GM18867 (cell line): ENCODE results near the gene SBF2.
"Not testable (repeated sequence)": the region's sequence is repeated elsewhere in the genome, so short reads cannot be mapped to it uniquely, and the experiment has no call there.

Experiments
- ATAC-seq: cut with Tn5 transposase; IDR thresholded peaks from one replicate; pipeline ENCODE4 v1.9.1; 2021; ENCODE audit warnings: mild to moderate bottlenecking, moderate library complexity; ENCODE audit not compliant: unreplicated experiment

SBF2 gene

DNA sequence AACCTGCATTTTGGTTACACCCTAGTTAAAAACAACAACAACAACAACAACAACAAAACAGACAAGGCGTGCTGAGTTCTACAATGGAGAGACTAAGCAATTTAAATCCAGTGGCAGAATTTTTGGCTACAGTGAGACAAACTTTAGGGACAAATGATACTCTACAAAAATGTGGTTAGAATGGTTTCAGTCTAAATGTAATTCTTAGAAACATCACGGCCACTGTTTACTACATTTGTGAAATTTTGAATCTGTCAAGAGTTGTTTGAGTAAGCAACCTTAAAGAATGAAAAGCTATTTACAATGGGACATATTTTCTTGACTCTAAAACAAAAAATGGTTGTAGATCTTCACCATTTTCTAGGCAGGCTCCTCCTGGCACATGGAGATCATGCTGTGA is 370.7 kb downstream of the SBF2 start:
- no peak for ATAC-seq

DNA sequence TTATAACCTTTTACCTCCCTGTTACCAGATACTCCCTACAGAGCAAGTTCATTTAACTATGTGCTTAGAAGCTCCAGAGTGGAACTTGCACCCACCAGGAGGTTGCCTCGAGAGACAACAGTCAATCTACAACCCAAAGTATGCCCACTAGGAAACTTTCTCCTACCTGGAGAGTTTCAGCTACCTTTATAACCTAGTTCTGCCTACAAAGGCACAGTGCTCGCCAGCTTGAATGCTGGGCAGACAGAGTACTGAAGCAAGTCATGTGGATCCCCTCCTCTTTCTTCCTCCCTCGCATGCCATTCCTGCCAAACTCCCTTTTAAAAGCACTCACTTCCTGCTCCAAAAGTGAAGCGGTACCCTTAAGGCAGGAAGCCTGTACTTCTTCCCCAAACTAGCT is 371.2 kb downstream of the SBF2 start:
- no peak for ATAC-seq

DNA sequence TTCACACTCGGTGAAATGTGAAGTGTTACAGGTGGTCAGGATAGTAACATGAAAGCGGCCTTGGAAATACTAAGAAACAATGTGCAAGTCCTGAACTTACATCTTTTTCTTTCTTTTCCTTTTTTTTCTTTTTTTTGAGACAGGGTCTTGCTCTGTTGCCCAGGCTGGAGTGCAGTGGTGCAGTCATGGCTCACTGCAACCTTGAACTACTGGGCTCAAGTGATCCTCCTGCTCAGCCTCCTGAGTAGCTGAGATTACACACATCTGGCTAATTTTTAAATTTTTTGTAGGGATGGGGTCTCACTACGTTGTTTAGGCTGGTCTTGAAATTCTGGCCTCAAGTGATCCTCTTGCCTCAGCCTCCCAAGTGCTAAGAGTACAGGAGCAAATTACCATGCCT is 377.5 kb downstream of the SBF2 start:
- no peak for ATAC-seq

GRCh38 chr11:9914064-9914463 is 380.0 kb downstream of the SBF2 start:
- no peak for ATAC-seq

GRCh38 chr11:9905960-9906791 is 387.8 kb downstream of the SBF2 start:
- no peak for ATAC-seq

DNA sequence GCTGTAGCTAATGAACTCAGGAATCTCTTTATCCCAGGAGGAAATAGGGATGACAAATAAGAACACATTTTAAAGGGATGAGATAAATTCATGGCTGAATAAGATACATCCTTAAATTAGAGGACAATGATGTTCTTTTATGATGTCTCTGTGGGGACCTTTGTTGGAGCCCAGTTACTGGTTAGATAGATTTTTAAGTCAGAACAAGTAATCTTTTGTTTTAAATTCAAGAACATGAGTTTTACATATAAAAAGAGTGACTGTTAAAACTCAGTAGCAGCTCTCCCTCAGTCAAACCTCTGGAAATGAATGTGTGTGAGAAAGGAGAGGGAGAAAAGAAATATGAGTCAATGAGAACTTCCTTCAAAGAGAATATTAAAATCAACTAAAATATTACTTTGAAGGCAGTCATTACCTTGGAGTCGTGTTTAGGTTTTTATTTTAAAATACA is 388.5 kb downstream of the SBF2 start:
- ATAC-seq, result no peak

DNA sequence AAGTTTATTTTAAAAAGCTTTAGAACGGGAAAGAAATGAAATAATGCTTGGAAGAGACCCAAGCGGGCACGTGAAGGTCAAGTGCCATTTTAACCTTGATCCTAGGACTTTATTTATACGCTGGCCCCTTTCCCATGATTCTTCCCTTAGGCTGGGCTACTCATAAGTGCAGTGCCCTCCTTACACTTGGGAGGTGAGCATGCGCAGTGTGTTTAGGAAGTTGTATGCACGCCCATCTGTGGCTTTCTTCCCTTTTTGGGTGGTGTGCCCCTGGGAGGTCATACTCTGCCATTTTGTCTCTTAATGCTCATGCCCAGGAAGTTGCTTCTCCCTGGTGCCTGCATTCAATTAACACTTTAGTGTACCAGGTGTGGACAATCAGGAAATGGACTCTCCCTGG is 390.4 kb downstream of the SBF2 start:
- ATAC-seq, result no peak

DNA sequence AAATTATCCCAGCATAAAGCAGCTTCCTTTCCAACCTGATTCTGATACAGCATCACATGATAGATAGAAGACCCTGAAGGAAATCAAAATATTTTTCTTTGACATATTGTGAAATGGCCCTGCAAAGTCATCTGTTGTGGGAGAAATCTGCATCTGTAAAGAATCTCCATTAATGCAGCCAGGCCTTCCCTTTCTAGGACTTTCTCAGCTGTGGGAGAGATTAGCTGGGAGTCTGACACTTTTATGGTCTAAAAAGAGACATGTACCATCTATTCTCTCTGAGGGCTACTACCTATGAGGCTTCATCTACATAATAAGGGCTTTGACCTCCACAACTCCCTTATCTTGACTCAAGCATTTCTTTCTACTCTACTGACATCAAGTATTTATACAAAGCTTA is 392.1 kb downstream of the SBF2 start:
- ATAC-seq, result no peak

- ATAC-seq, result not testable (repeated sequence)
Observed at GRCh38 chr11:9900253-9900652, 393.8 kb downstream of the SBF2 start.

GRCh38 chr11:9899676-9900075 is 394.3 kb downstream of the SBF2 start:
- no peak for ATAC-seq

GRCh38 chr11:9896902-9897301 is 397.1 kb downstream of the SBF2 start:
- ATAC-seq, result no peak

DNA sequence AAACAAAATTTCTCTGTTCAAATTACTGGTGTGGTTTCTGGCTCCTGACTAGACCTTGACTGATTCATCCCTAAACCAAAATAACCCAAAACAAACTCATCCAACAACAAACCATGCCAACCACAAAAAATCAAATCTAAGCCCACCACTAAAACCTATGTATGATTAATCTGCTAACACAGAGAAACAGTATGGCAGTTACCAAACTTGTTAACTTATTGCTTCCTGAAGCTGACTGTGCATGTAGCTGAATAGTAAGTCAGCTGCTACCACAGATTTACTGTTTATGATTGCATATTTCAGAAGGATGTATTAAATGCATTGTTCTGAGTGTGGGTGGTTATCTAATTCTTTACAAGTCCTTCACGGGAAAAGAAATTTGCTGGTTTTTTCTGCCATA is 399.0 kb downstream of the SBF2 start:
- no peak for ATAC-seq

DNA sequence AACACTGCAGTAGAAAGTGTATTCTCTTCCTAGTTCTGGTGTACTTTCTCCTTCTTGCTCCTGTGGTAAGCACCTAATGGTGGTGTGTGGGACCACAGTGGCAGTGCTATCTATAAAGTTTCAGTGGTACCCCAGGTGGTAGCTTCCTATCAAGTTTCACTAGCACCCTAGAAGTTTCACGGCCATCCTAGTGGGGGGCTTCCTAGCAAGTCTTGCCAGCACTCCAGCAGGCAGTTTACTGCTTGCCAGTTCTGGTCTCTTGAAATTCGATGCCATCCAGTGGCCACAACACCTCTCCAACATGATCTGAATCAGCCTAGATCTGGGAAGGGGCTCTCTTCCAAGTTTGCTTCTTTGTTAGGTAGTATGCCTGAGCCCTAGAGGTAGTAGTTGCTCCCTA is 400.5 kb downstream of the SBF2 start:
- ATAC-seq, result no peak

GRCh38 chr11:9888938-9889337 is 405.1 kb downstream of the SBF2 start:
- ATAC-seq, result no peak

- ATAC-seq, result no peak
Observed at GRCh38 chr11:9887472-9887871, 406.5 kb downstream of the SBF2 start.

DNA sequence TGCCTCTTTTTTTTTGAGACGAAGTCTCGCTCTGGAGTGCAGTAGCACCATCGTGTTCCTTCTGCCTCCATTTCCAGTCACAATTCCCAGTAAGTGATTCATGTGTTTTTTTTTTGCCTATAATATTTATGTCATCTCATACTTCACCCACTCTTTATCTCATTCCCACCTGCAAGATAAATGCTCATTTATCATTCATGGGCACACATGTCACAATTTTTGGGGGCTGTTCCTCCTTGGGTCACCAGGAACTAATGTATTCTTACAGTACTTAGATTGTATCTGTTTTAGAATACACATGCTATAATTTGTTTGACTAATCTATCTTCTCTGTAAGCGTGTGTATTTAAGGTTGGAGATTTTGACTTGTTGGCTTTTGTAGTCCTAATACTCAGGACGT is 407.4 kb downstream of the SBF2 start:
- ATAC-seq, result no peak

DNA sequence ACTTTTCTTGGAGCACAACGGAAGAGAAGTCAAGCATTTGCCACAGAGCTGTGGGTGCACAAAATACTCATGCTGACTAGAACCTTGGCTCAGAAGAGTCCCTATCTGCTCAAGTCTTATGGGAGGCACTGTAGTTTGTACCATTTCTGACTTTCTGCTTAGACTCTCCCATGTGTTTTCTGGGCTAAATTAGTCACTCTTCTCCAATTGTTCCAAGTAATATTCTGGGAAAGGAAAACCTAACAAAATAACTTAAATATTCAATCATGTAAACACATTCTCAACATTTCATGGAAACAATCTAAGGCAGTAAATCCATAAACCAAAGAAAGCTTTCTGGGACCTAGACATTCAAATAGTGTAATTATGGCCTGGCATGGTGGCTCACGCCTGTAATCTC is 409.4 kb downstream of the SBF2 start:
- ATAC-seq, result no peak

- ATAC-seq, result no peak
Observed at GRCh38 chr11:9880657-9881056, 413.4 kb downstream of the SBF2 start.

DNA sequence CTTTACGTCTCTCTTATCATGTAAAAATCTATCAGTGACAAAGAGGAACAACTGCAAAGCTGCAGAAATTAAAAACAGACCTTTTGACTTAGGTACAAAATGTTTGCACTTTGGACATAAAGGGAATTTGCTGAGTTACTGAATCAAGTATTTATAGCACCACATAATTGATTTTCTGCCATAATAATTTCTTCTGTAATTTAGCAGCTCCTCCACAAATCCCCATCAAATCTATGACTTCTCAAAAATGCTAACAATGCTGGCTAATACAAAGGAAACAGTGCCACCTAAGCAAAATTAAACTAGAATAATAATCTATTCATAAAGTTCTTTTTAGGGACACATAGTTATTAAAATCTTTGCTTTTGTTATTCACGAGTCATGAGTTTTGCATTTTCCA is 415.1 kb downstream of the SBF2 start:
- ATAC-seq, result no peak

GRCh38 chr11:9876331-9876730 is 417.7 kb downstream of the SBF2 start:
- ATAC-seq, result no peak

DNA sequence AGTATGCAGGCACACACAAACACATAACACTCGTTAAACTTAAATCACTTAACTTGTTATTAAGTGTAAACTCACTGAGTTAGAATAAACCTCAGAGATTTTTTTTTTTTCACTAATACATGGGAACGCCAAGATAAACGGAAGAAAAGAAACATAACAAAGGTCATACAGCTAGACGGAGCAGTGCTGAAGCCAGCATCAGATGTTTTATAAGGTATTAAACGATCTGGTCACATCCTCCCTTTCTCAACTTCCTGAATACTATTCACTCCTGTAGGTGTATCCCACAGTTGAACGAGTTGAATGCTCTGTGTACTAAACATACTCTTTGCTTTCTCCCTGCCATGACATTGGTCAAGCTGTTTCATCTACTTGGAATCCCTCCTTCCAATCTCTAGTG is 418.2 kb downstream of the SBF2 start:
- ATAC-seq, result no peak

DNA sequence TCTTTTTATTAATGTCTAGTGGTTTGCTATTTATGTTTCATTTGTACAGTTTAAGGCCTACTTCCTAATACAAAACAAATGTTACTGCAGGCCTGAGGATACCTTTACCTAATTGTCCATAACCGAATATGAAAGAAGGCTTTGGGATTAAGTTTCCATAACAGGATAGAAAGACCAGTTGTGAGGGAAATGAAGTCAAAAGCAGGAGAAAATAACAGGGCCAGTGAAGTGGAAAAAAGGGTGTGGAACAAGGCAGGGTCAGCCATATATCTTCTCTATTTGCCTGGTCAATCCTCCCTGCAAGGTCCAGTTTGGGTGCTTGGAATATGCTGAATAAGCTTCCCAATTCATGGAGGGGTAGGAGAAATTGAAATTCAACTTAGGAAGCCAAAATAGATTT is 418.6 kb downstream of the SBF2 start:
- no peak for ATAC-seq

DNA sequence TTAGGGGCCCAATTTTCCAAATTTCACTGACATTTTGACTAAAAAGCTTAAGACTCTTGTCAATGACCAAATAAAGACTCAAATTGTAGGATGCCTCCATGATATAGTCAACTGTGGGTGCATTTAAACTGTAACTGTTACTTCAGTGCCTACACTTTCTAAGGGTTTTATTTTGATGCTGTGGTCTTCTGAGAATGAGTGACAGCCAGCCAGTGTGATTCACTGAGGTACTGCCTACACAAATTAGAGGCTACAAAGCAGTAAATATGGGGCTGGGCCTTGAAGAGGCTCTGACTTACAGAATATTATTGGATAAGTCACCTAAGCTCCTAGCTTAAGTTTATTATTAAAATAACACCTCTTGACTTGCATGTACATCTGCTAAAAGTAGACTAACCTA is 419.6 kb downstream of the SBF2 start:
- no peak for ATAC-seq
